Stimulated activated CD4-positive, alpha-beta T cell treated with anti-CD3 and anti-CD28 coated beads, Interleukin-4, amount 100 ng/mL, for 1 hour (primary cell): ENCODE results near the gene USP17L22.
A peak's percentile ranks its signal among the peaks of the same experiment; 100 is the strongest.
"Not testable (repeated sequence)": the region's sequence is repeated elsewhere in the genome, so short reads cannot be mapped to it uniquely, and the experiment has no call there.

Experiments used
- DNase-seq: peaks from one replicate; pipeline ENCODE4 v3.0.0-alpha.2; 2020

The USP17L22 gene

DNA sequence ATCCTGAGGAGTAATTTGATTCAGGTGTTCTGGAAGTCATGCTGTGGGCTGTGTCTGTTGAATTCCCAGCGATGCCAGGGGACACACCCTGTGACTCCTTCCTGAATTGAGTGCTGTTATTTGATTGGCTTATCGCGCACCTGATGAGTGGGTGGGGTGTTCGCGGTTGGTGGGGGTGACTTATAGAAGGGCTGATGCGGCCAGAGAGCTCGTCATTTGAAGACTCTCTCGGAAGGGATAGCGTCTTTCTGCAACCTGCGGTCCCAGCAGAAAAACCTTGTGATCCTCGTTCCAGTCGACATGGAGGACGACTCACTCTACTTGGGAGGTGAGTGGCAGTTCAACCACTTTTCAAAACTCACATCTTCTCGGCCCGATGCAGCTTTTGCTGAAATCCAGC lies at the start of gene USP17L22:
USP17L22 (plus strand) TSS at position 301 of the 400 bp plus-strand sequence; CDS start at position 301, 0 bp downstream.
- DNase-seq: not testable (repeated sequence)

- not testable (repeated sequence) for DNase-seq
Observed at GRCh38 chr4:9219852-9220251, 47.6 kb upstream of the USP17L22 start, which contains the start of gene USP17L12. TSS of gene USP17L12 (plus strand) at chr4:9220152. CDS start at chr4:9220152, 0 bp downstream.

DNA sequence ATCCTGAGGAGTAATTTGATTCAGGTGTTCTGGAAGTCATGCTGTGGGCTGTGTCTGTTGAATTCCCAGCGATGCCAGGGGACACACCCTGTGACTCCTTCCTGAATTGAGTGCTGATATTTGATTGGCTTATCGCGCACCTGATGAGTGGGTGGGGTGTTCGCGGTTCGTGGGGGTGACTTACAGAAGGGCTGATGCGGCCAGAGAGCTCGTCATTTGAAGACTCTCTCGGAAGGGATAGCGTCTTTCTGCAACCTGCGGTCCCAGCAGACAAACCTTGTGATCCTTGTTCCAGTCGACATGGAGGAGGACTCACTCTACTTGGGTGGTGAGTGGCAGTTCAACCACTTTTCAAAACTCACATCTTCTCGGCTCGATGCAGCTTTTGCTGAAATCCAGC lies 42.8 kb upstream of the USP17L22 start, which contains the start of gene USP17L13:
USP17L13 (plus strand) TSS at position 301 of the 400 bp plus-strand sequence; CDS start at position 301, 0 bp downstream.
- not testable (repeated sequence) for DNase-seq

DNA sequence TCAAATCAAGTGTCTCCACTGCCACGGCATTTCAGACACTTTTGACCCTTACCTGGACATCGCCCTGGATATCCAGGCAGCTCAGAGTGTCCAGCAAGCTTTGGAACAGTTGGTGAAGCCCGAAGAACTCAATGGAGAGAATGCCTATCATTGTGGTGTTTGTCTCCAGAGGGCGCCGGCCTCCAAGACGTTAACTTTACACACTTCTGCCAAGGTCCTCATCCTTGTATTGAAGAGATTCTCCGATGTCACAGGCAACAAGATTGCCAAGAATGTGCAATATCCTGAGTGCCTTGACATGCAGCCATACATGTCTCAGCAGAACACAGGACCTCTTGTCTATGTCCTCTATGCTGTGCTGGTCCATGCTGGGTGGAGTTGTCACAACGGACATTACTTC lies 37.2 kb upstream of the USP17L22 start:
- not testable (repeated sequence) for DNase-seq

DNA sequence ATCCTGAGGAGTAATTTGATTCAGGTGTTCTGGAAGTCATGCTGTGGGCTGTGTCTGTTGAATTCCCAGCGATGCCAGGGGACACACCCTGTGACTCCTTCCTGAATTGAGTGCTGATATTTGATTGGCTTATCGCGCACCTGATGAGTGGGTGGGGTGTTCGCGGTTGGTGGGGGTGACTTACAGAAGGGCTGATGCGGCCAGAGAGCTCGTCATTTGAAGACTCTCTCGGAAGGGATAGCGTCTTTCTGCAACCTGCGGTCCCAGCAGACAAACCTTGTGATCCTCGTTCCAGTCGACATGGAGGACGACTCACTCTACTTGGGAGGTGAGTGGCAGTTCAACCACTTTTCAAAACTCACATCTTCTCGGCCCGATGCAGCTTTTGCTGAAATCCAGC lies 33.3 kb upstream of the USP17L22 start, which contains the start of gene USP17L15:
USP17L15 (plus strand) TSS at position 301 of the 400 bp plus-strand sequence; CDS start at position 301, 0 bp downstream.
- not testable (repeated sequence) for DNase-seq

- not testable (repeated sequence) for DNase-seq
Observed at GRCh38 chr4:9238461-9238860, 29.0 kb upstream of the USP17L22 start.

GRCh38 chr4:9243579-9243978 lies 23.8 kb upstream of the USP17L22 start, which contains the start of gene USP17L17:
TSS of gene USP17L17 (plus strand) at chr4:9243879. CDS start at chr4:9243879, 0 bp downstream.
- DNase-seq: not testable (repeated sequence)

DNA sequence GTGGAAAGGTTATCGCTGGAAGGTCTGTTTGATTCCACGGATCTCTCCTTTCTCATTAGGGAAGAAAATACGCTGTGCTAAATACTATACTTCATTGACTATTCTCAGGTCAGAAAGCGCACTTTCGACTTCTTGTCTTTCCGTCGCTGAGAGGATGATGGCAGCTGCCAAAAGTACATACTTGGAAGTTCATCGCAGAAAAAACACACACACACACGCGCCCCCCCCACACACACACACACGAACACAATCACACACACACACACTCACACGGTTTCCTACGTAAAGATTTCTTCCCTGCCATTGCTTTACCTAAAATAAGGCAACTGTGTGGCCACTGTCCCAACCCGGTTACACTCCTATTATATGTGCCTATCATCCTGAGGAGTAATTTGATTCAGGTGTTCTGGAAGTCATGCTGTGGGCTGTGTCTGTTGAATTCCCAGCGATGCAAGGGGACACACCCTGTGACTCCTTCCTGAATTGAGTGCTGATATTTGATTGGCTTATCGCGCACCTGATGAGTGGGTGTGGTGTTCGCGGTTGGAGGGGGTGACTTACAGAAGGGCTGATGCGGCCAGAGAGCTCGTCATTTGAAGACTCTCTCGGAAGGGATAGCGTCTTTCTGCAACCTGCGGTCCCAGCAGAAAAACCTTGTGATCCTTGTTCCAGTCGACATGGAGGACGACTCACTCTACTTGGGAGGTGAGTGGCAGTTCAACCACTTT lies 19.3 kb upstream of the USP17L22 start, which contains the start of gene USP17L18:
USP17L18 (plus strand) TSS at position 678 of the 728 bp plus-strand sequence; CDS start at position 678, 0 bp downstream.
- DNase-seq: peak; percentile 1

- DNase-seq: not testable (repeated sequence)
Observed at GRCh38 chr4:9253078-9253477, 14.3 kb upstream of the USP17L22 start, which contains the start of gene USP17L19. TSS of gene USP17L19 (plus strand) at chr4:9253378. CDS start at chr4:9253378, 0 bp downstream.

GRCh38 chr4:9257824-9258223 lies 9.6 kb upstream of the USP17L22 start, which contains the start of gene USP17L20:
TSS of gene USP17L20 (plus strand) at chr4:9258124. CDS start at chr4:9258124, 0 bp downstream.
- not testable (repeated sequence) for DNase-seq

- not testable (repeated sequence) for DNase-seq
Observed at GRCh38 chr4:9262572-9262971, 4.8 kb upstream of the USP17L22 start, which contains the start of gene USP17L21. TSS of gene USP17L21 (plus strand) at chr4:9262872. CDS start at chr4:9262872, 0 bp downstream.

GRCh38 chr4:9271719-9272118 lies 4.3 kb downstream of the USP17L22 start:
- peak; percentile 10 for DNase-seq
